HepG2 (cell line): ENCODE data around the gene RALB. TPM values are rescaled to one million over a fixed set of nuclear protein-coding genes. Genes with fewer than 3 reads are reported as not detected.
A peak's percentile ranks its signal among the peaks of the same experiment; 100 is the strongest.

Experiments
- ATAC-seq: fragments of 200-7000 bp; cut with Tn5 transposase; 3 replicates; pipeline ENCODE4 v1.9.1; 2020; ENCODE audit warnings: mild to moderate bottlenecking, moderate library complexity
- BruUV-seq: library from RNA; stranded (reverse); fragments of 400-500 nt; replicated peaks from 2 replicates; lab custom pipeline; 2021; lab: Mats Ljungman, UMichigan
- CTCF ChIA-PET: fragments of 300-600 bp; formaldehyde crosslinking; extraction: SDS; loops from one replicate; lab custom pipeline; 2021; ENCODE audit warnings: low total read pairs, inconsistent platforms, low intra/inter-chr PET ratio; lab: Yijun Ruan, JAX
- POLR2A ChIA-PET: fragments of 350-600 bp; sonication (Branson Sonifier 250); formaldehyde crosslinking; loops from one replicate; lab custom pipeline; 2020; ENCODE audit warnings: antibody characterized with exemption, inconsistent platforms; lab: Yijun Ruan, JAX
- DNase-seq: peaks from one replicate; pipeline ENCODE4 v3.0.0-alpha.2; 2015; ENCODE audit warnings: low spot score
- FAIRE-seq: peaks from 3 replicates; lab custom pipeline; 2011; peaks lifted over from hg19 to GRCh38; lab: Jason Lieb, UNC
- H2AFZ ChIP-seq: one replicate; pipeline ENCODE4 v1.6.1; 2011; ENCODE audit warnings: low read length, inconsistent platforms
- H3K27ac ChIP-seq: fragments of 300-600 bp; 3 replicates; pipeline ENCODE4 v1.8.0; 2011; ENCODE audit warnings: mixed run types, mild to moderate bottlenecking, mixed read lengths, low read length, inconsistent platforms; ENCODE audit not compliant: insufficient read depth; ENCODE audit errors: extremely low read length
- H3K27me3 ChIP-seq, 2 experiments: fragments of 200-600 bp in 1 of 2; 2 replicates in 1 of 2; 3 replicates in 1 of 2; pipeline versions ENCODE4 v1.6.0 to v1.8.0; 2011; ENCODE audit warnings: low read length in 2 of 2, mild to moderate bottlenecking in 2 of 2, moderate library complexity in 2 of 2, inconsistent platforms in 1 of 2; ENCODE audit not compliant: insufficient read depth in 2 of 2, control insufficient read depth in 1 of 2
- H3K36me3 ChIP-seq, 2 experiments: fragments of 200-600 bp in 1 of 2; replicated peaks in 1 of 2; 2 replicates in 1 of 2; 3 replicates in 1 of 2; pipeline versions ENCODE4 v1.5.1 to v1.8.0; 2011; ENCODE audit warnings: low read length in 2 of 2, inconsistent platforms in 1 of 2; ENCODE audit not compliant: insufficient read depth in 2 of 2, control insufficient read depth in 1 of 2
- H3K4me1 ChIP-seq: 2 replicates; pipeline ENCODE4 v1.5.1; 2012; ENCODE audit warnings: low read length, inconsistent platforms; ENCODE audit not compliant: insufficient read depth
- H3K4me2 ChIP-seq: 2 replicates; pipeline ENCODE4 v1.6.0; 2011; ENCODE audit warnings: low read depth, low read length, inconsistent platforms
- H3K4me3 ChIP-seq, 3 experiments: fragments of 200-600 bp in 1 of 3; sonication (generic), shearing (Covaris generic) in 1 of 3; replicated peaks in 1 of 3; 2 replicates each; pipeline ENCODE4 v1.5.1; 2011 to 2016; ENCODE audit warnings: low read length in 3 of 3, inconsistent platforms in 2 of 3, low read depth in 2 of 3, mild to moderate bottlenecking in 2 of 3, control low read depth in 1 of 3, mixed read lengths in 1 of 3; ENCODE audit not compliant: insufficient read depth in 1 of 3
- H3K79me2 ChIP-seq: one replicate; pipeline ENCODE4 v1.6.1; 2011; ENCODE audit warnings: low read length, inconsistent platforms; ENCODE audit not compliant: insufficient read depth
- H3K9ac ChIP-seq: 2 replicates; pipeline ENCODE4 v1.6.0; 2011; ENCODE audit warnings: mild to moderate bottlenecking, low read depth, low read length, inconsistent platforms; ENCODE audit not compliant: insufficient read depth
- H3K9me3 ChIP-seq: 2 replicates; pipeline ENCODE4 v1.5.1; 2012; ENCODE audit warnings: mild to moderate bottlenecking, low read length
- H4K20me1 ChIP-seq: 2 replicates; pipeline ENCODE4 v1.6.0; 2011; ENCODE audit warnings: inconsistent platforms, mild to moderate bottlenecking, low read length, moderate library complexity; ENCODE audit not compliant: insufficient read depth
- NFKB2 ChIP-seq: sonication (generic); formaldehyde crosslinking; IDR thresholded peaks from 2 replicates; pipeline ENCODE4 v1.4.0; 2020; ENCODE audit warnings: missing genetic modification reagents, borderline replicate concordance
- NR2C2 ChIP-seq: sonication (generic); formaldehyde crosslinking; IDR thresholded peaks from 2 replicates; pipeline ENCODE4 v1.4.0; 2020; ENCODE audit warnings: missing genetic modification reagents, mild to moderate bottlenecking, moderate library complexity, borderline replicate concordance
- PAXIP1 ChIP-seq: sonication (generic); formaldehyde crosslinking; conservative IDR thresholded peaks from 2 replicates; pipeline ENCODE4 v1.4.0; 2020; ENCODE audit warnings: mild to moderate bottlenecking, missing genetic modification reagents, moderate library complexity
- ZNF367 ChIP-seq: sonication (generic); formaldehyde crosslinking; IDR thresholded peaks from 2 replicates; pipeline ENCODE4 v1.4.0; 2020; ENCODE audit warnings: missing genetic modification reagents, borderline replicate concordance
- WGBS: methylation state at CpG from one replicate; pipeline ENCODE4 v1.1.6; 2017; ENCODE audit warnings: low lambda C conversion rate; 5-methylcytosine and 5-hydroxymethylcytosine counted together
- in situ Hi-C: cut with HindIII; loops from 2 replicates; pipeline ENCODE4 v1.10.0; 2017; ENCODE audit warnings: low pct_unique_long_range_greater_than_20kb; ENCODE audit not compliant: extremely low pct_ligation_motif_present
- intact Hi-C: fragments of 100-400 bp; cut with micrococcal nuclease; formaldehyde crosslinking; loops from one replicate; pipeline ENCODE4 v1.10.0; 2022; ENCODE audit not compliant: unreplicated experiment
- polyA plus RNA-seq, 8 experiments: library from polyadenylated mRNA; depleted of rRNA in 3 of 8; stranded (reverse) in 7 of 8; unstranded in 1 of 8; fragments of >200 nt; fragmentation: Illumina TruSeq in 4 of 8; extraction: Trizol in 4 of 8; gene quantifications; 2 replicates each; pipeline versions ENCODE4 v1.2.1 to v1.2.3, GENCODE V29; 2011 to 2016; ENCODE audit warnings: low read depth in 4 of 8, missing spikeins in 1 of 8, mixed read lengths in 1 of 8; ENCODE audit not compliant: insufficient read depth in 1 of 8
- total RNA-seq, 5 experiments: library from RNA; depleted of rRNA; stranded (reverse); fragments of >200 nt; fragmentation: Illumina TruSeq; extraction: Trizol; gene quantifications; 2 replicates each; pipeline ENCODE4 v1.2.3, GENCODE V29; 2016; ENCODE audit warnings: low read depth in 1 of 5

Gene RALB
- total and polyA plus RNA-seq, 2 of the 13 experiments (the other 11 are each of a cell fraction or from before 2014, with no cell fraction given): 37.8 to 43.2 TPM

GRCh38 chr2:120269816-120270215, 17.2 kb downstream of the RALB start:
- FAIRE-seq: no peak
- H3K4me3 ChIP-seq: no peak overlapping the region
- no peaks in the 10 kb centered on the region for H4K20me1 ChIP-seq
- H3K4me1 ChIP-seq: peaks cover 53% of the 10 kb centered on the region
- WGBS: 98% methylated on average over 1 of the region's 1 CpG
- BruUV-seq: no TSS peak
- peaks cover 26% of the 10 kb centered on the region for H3K79me2 ChIP-seq
- no peaks in the 10 kb centered on the region for H3K36me3 ChIP-seq
- intact Hi-C loops (no loop called here), in situ Hi-C loops (no loop called here)
- no peak overlapping the region for H3K4me2 ChIP-seq
- no peak overlapping the region for H2AFZ ChIP-seq
- CTCF ChIA-PET: no interaction called here
- POLR2A ChIA-PET: interaction anchor here (2.0 kb wide), 1 partner anchor 17 kb away, joined by 7 read pairs; the partner anchor contains the start of gene RALB
- H3K27me3 ChIP-seq: no peaks in the 10 kb centered on the region
- TF ChIP-seq PAXIP1 (CRISPR knock-in tag) (0 out of 2 replicates have a peak, but pooled peaks have one; percentile 7), NR2C2 (no peak), NFKB2 (no peak), ZNF367 (no peak)
- TF ChIP-seq, all 625 proteins: peak for 1
- Histone ChIP-seq H3K9ac (no peak overlapping the region), H3K9me3 (peaks cover 10% of the 10 kb centered on the region), H3K27ac (no peak overlapping the region)
- DNase-seq: no peak
- ATAC-seq: no peak
